GM20431 (cell line): Measurements from ENCODE around the gene PTH1R.

Source experiments
- in situ Hi-C: fragments of 300-500 bp; cut with MseI, MboI; formaldehyde crosslinking; loops from one replicate; pipeline ENCODE4 v1.15.0; 2020; ENCODE audit warnings: low sequenced_read_pairs; ENCODE audit not compliant: unreplicated experiment

Gene PTH1R

GRCh38 chr3:46924921-46925584 is 47.5 kb downstream of the PTH1R start:
- in situ Hi-C loops, result no loop called here

- in situ Hi-C loops, result no loop called here
These were observed 48.0 kb downstream of the PTH1R start for GRCh38 chr3:46925585-46925934.

GRCh38 chr3:46926039-46926438 is 48.5 kb downstream of the PTH1R start:
- in situ Hi-C loops, result no loop called here

- in situ Hi-C loops, result no loop called here
These were observed 48.9 kb downstream of the PTH1R start for GRCh38 chr3:46926447-46926846.

GRCh38 chr3:46926871-46927717 is 49.6 kb downstream of the PTH1R start:
- in situ Hi-C loops, result no loop called here

GRCh38 chr3:46927718-46928073 is 50.2 kb downstream of the PTH1R start:
- in situ Hi-C loops, result no loop called here

GRCh38 chr3:46928282-46928681 is 50.8 kb downstream of the PTH1R start:
- in situ Hi-C loops, result no loop called here

GRCh38 chr3:46929324-46929723 is 51.8 kb downstream of the PTH1R start:
- in situ Hi-C loops, result no loop called here

- in situ Hi-C loops, result no loop called here
These were observed 52.8 kb downstream of the PTH1R start for GRCh38 chr3:46930166-46930944.

- in situ Hi-C loops, result no loop called here
These were observed 53.5 kb downstream of the PTH1R start for GRCh38 chr3:46930945-46931403.

- in situ Hi-C loops, result no loop called here
These were observed 54.3 kb downstream of the PTH1R start for GRCh38 chr3:46931631-46932331.

- in situ Hi-C loops, result no loop called here
These were observed 55.1 kb downstream of the PTH1R start for GRCh38 chr3:46932455-46933225.

- in situ Hi-C loops, result no loop called here
These were observed 55.7 kb downstream of the PTH1R start for GRCh38 chr3:46933261-46933660.

- in situ Hi-C loops, result no loop called here
These were observed 56.6 kb downstream of the PTH1R start for GRCh38 chr3:46934072-46934471.

- in situ Hi-C loops, result no loop called here
These were observed 57.1 kb downstream of the PTH1R start for GRCh38 chr3:46934498-46935167.

GRCh38 chr3:46935168-46935858 is 57.8 kb downstream of the PTH1R start:
- in situ Hi-C loops, result no loop called here

- in situ Hi-C loops, result no loop called here
These were observed 58.6 kb downstream of the PTH1R start for GRCh38 chr3:46935989-46936558.

GRCh38 chr3:46936733-46937250 is 59.3 kb downstream of the PTH1R start:
- in situ Hi-C loops, result no loop called here
